HUES48 (cell line): ENCODE measurements around the gene GSC2.

ENCODE experiments used
- H3K27ac ChIP-seq: one replicate; pipeline ENCODE4 v1.7.0; 2013; ENCODE audit warnings: low read depth, low read length, inconsistent platforms
- H3K27me3 ChIP-seq: 2 replicates; pipeline ENCODE4 v1.6.1; 2013; ENCODE audit warnings: mild to moderate bottlenecking, low read length; ENCODE audit not compliant: control insufficient read depth, insufficient read depth
- H3K36me3 ChIP-seq: 2 replicates; pipeline ENCODE4 v1.6.1; 2013; ENCODE audit warnings: low read length; ENCODE audit not compliant: control insufficient read depth, insufficient read depth
- H3K4me1 ChIP-seq: 2 replicates; pipeline ENCODE4 v1.6.1; 2013; ENCODE audit warnings: mild to moderate bottlenecking, low read length; ENCODE audit not compliant: control insufficient read depth, insufficient read depth
- H3K4me3 ChIP-seq: 2 replicates; pipeline ENCODE4 v1.5.1; 2013; ENCODE audit warnings: mild to moderate bottlenecking, low read depth, low read length
- H3K9ac ChIP-seq: 2 replicates; pipeline ENCODE4 v1.6.1; 2013; ENCODE audit warnings: mild to moderate bottlenecking, low read depth, low read length, moderate library complexity
- H3K9me3 ChIP-seq: 2 replicates; pipeline ENCODE4 v1.6.1; 2013; ENCODE audit warnings: low read length; ENCODE audit not compliant: control insufficient read depth, insufficient read depth

Gene GSC2

DNA sequence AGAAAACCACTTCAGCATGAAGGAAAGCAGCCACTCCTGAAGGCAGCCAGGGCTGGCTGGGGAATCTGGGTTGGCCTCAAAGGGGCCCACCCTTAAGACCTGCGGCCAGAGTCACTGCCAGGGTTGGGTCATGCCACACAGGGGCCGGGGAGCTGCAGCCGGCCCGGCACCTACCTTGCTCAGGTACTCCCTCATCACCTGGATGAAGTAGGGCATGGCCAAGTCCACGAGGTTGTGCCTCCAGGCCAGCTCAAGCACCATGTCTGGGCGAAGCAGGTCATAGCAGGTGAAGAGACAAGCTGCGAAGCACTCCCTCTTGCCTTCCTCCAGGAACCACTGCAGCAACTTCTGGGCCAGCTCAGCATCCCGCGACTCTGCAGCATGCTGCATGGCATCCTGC, 33.1 kb upstream of the GSC2 start:
- Histone ChIP-seq H3K4me1 (no peaks in the 10 kb centered on the region; the same call in 1 of the 2 replicates), H3K4me3 (no peak overlapping the region), H3K9me3 (no peaks in the 10 kb centered on the region), H3K36me3 (peaks cover 8% of the 10 kb centered on the region; the same call in 1 of the 2 replicates), H3K9ac (no peak overlapping the region), H3K27me3 (no peaks in the 10 kb centered on the region), H3K27ac (no peak overlapping the region)

GRCh38 chr22:19182472-19183157, 32.5 kb upstream of the GSC2 start:
- Histone ChIP-seq H3K9me3 (no peaks in the 10 kb centered on the region), H3K9ac (no peak overlapping the region), H3K4me1 (no peaks in the 10 kb centered on the region; the same call in 1 of the 2 replicates), H3K27ac (no peak overlapping the region), H3K27me3 (no peaks in the 10 kb centered on the region), H3K4me3 (no peak overlapping the region), H3K36me3 (peaks cover 2% of the 10 kb centered on the region)

DNA sequence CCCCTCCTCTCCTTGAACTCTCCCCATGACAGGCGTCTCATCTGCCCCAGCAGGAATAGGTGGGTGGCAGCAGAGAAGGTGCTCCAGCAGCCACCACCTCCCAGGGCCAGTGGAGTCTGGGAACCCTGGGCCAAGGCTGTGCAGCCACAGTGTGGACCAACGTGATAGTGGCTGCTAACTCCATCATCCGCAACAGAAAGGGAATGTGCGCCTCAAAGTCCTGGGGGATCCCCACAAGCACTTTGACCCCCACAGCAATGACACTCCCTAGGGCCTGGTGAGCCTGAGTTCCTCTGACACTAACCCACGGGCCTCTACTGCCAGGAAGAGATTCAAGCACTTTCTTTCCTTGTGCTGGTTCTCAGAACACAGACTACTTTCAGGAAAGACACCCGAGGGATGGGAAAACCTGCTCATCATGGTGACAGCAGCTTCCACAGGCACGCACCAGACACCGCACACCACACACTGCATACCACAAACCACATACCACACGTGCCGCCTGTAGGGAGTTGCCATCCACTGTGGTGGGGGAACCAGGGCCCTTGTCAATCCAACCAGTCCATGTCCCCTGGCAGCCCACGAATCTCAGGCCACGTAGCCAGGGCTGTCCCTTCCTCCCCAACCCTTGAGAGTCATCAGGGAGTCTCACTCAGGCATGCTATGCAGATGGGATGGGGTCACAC, 31.8 kb upstream of the GSC2 start:
- no peak overlapping the region for H3K4me3 ChIP-seq
- H3K9ac ChIP-seq: no peak overlapping the region
- no peak overlapping the region for H3K27ac ChIP-seq
- H3K36me3 ChIP-seq: peaks cover 5% of the 10 kb centered on the region
- peaks cover under 1% of the 10 kb centered on the region for H3K4me1 ChIP-seq
- H3K27me3 ChIP-seq: no peaks in the 10 kb centered on the region
- no peaks in the 10 kb centered on the region for H3K9me3 ChIP-seq

DNA sequence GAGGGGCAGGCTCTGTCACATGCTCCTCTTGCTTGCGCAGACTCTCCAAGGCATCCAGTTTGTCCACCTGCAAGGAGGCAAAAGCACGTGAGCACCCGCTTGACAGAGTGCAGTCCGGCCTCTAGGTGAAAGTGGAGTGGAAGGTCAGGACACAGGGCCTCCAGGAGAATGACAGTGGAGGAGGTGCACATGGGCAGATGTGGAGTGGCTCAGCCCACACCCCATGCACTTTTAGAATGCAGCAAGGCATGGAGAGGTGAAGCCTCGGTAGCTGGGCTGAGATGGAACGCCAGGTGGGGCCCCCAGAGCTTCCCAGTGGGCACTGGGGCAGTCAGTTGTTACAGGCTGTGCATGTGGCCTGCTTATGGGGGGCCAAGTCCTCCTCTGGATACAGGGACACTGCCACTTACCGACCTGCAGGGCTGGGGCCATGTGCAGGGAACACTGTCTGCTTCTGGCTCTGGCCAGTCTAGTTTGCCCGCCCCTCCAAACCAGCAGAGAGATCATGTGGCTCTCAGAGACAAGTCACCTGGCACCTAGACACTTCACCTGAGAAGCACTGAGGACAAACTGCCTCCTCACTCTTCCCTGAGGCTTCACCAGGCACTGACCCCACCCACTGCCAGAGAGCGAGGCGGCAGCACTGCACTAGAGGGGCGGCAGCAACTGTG, 30.8 kb upstream of the GSC2 start:
- H3K4me3 ChIP-seq: no peak overlapping the region
- H3K9me3 ChIP-seq: no peaks in the 10 kb centered on the region
- peaks cover 14% of the 10 kb centered on the region for H3K36me3 ChIP-seq
- peaks cover 6% of the 10 kb centered on the region for H3K4me1 ChIP-seq
- H3K27me3 ChIP-seq: no peaks in the 10 kb centered on the region
- H3K27ac ChIP-seq: no peak overlapping the region
- H3K9ac ChIP-seq: no peak overlapping the region

- H3K4me3 ChIP-seq: no peak overlapping the region
- peaks cover 6% of the 10 kb centered on the region for H3K4me1 ChIP-seq
- no peaks in the 10 kb centered on the region for H3K27me3 ChIP-seq
- H3K9me3 ChIP-seq: no peaks in the 10 kb centered on the region
- no peak overlapping the region for H3K27ac ChIP-seq
- no peak overlapping the region for H3K9ac ChIP-seq
- H3K36me3 ChIP-seq: peaks cover 17% of the 10 kb centered on the region
These were observed 30.1 kb upstream of the GSC2 start for GRCh38 chr22:19180234-19180633.

DNA sequence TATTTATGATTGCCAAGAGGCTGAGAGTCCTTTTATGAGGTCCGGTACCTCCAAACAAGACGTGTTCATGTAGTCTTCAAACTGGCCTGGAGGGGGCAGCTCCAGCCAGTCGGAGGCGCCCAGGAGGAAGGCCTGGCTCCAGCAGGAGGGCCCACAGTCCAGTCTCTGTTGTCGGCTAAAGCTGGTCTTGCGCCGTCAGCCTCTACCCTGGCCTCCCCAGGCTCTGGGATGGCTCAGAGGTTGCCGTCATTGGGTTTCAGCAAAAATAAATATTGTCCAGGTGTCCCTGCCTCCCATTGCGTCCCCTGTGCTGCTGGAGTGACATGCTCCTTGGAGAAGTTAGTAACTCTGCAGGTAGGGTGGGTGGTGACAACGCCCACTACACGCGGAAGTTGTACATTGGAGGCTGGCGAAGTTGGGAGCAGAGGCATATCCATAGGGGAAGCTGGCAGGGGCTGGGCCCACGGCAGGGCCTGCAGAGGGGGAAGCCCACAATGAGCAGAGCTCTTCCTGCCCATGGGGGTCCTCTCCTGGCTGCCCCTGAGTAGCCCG, 29.5 kb upstream of the GSC2 start:
- no peak overlapping the region for H3K9ac ChIP-seq
- H3K27ac ChIP-seq: peak overlapping the region; percentile 82

GRCh38 chr22:19178657-19179496, 28.8 kb upstream of the GSC2 start, which contains the start of gene SLC25A1:
SLC25A1 (minus strand) TSS chr22:19178736; CDS start chr22:19178673, 63 bp downstream.
- peaks cover 24% of the 10 kb centered on the region for H3K36me3 ChIP-seq
- H3K9ac ChIP-seq: peak within 1 kb of the TSS; percentile 83
- H3K9me3 ChIP-seq: no peaks in the 10 kb centered on the region
- no peaks in the 10 kb centered on the region for H3K27me3 ChIP-seq
- peaks cover 18% of the 10 kb centered on the region for H3K4me1 ChIP-seq
- H3K4me3 ChIP-seq: peak within 1 kb of the TSS; percentile 90
- peak within 1 kb of the TSS; percentile 82 for H3K27ac ChIP-seq

More for the DNA sequence above, 29.5 kb upstream of the GSC2 start:
- no peaks in the 10 kb centered on the region for H3K27me3 ChIP-seq
- H3K4me1 ChIP-seq: peaks cover 11% of the 10 kb centered on the region
- peak overlapping the region; percentile 90 for H3K4me3 ChIP-seq
- H3K36me3 ChIP-seq: peaks cover 17% of the 10 kb centered on the region
- no peaks in the 10 kb centered on the region for H3K9me3 ChIP-seq

DNA sequence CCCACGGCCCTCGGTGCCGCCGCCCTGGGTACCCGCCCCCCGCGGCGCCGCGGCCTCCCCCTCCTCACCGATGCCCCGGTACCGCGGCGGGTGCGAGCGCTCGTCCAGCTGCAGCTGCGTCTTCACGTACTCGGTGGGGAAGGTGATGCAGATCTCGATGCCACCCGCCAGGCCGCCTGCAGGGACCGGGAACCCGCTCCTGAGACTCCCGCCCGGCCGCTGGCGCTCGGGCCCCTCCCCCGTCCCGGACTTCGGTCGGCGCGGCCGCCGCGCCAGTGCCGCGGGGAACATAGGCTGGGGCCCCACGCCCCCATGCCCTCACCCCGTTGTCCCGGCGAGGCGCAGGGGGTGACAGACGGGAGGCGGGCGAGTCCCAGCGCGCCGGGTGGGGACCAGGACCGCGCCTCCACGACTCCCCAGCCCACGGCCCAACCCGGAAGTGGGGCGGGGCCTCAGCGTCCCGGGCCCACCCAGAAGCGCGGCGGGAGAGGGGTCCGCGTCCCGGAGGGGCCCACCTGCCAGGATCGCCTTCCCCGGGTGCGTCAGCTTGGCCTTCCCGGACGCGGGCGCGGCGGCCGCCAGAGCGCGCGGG, 28.1 kb upstream of the GSC2 start:
- Histone ChIP-seq H3K4me3 (peak overlapping the region; percentile 90), H3K36me3 (peaks cover 30% of the 10 kb centered on the region), H3K4me1 (peaks cover 20% of the 10 kb centered on the region), H3K27me3 (no peaks in the 10 kb centered on the region), H3K9ac (peak overlapping the region; percentile 83), H3K27ac (peak overlapping the region; percentile 78), H3K9me3 (no peaks in the 10 kb centered on the region)

GRCh38 chr22:19177164-19178064, 27.3 kb upstream of the GSC2 start:
- peaks cover 28% of the 10 kb centered on the region for H3K4me1 ChIP-seq
- H3K27ac ChIP-seq: peak overlapping the region; percentile 78
- peaks cover 33% of the 10 kb centered on the region for H3K36me3 ChIP-seq
- H3K9me3 ChIP-seq: no peaks in the 10 kb centered on the region
- H3K9ac ChIP-seq: peak overlapping the region; percentile 83; the same call in 1 of the 2 replicates
- H3K4me3 ChIP-seq: peak overlapping the region; percentile 90
- H3K27me3 ChIP-seq: no peaks in the 10 kb centered on the region
